Adrenal gland (tissue), 12 donors: ENCODE data around the gene ANKRD40CL. TPM values are rescaled to one million over a fixed set of nuclear protein-coding genes. Genes with fewer than 3 reads are reported as not detected.

Experiments
- DNase-seq, 7 donors: peaks; one replicate each; pipeline ENCODE4 v3.0.0-alpha.2; 2019 to 2020
- H3K27ac ChIP-seq, 5 donors: fragments of 200-600 bp; sonication (generic) in 4 of 5; 1 replicate in 3 of 5; 2 replicates in 2 of 5; pipeline versions ENCODE4 v1.5.1 to v1.8.0; 2016 to 2020; ENCODE audit warnings: mild to moderate bottlenecking in 1 of 5
- H3K27me3 ChIP-seq: fragments of 200-600 bp; 2 replicates; pipeline ENCODE4 v1.8.0; 2021
- H3K36me3 ChIP-seq, 2 donors: fragments of 200-600 bp; replicated peaks in 1 of 2; 1 replicate in 1 of 2; 2 replicates in 1 of 2; pipeline versions ENCODE4 v1.5.1 to v1.8.0; 2018 to 2022
- H3K4me1 ChIP-seq, 2 donors: fragments of 200-600 bp; replicated peaks in 1 of 2; 1 replicate in 1 of 2; 2 replicates in 1 of 2; pipeline versions ENCODE4 v1.5.1 to v1.8.0; 2018 to 2021
- H3K4me3 ChIP-seq, 4 donors: fragments of 200-600 bp; sonication (generic) in 3 of 4; one replicate each; pipeline ENCODE4 v1.5.1; 2016 to 2018
- H3K9me3 ChIP-seq, 3 donors: fragments of 200-600 bp; sonication (generic) in 1 of 3; replicated peaks in 1 of 3; 1 replicate in 2 of 3; 2 replicates in 1 of 3; pipeline versions ENCODE4 v1.5.1 to v1.8.0; 2016 to 2021
- POLR2A ChIP-seq, 2 donors: fragments of 450-650 bp; IDR thresholded peaks; one replicate each; pipeline ENCODE4 v1.6.1; 2017; ENCODE audit warnings: antibody characterized with exemption in 2 of 2, mild to moderate bottlenecking in 2 of 2, moderate library complexity in 1 of 2
- WGBS, 4 donors: extraction: QIAGEN DNeasy Blood & Tissue Kit in 2 of 4; methylation state at CpG; one replicate each; pipeline versions ENCODE4 v1.1.5 to v1.1.7; 2013 to 2017; 5-methylcytosine and 5-hydroxymethylcytosine counted together
- intact Hi-C, 2 donors: fragments of 100-400 bp; cut with DNase I; formaldehyde crosslinking; loops; one replicate each; pipeline versions ENCODE4 v1.14.1 to v1.15.0; 2022 to 2023
- polyA plus RNA-seq, 3 donors: library from polyadenylated mRNA; stranded (reverse); fragments of 200-250 nt in 2 of 3; fragments of 350-450 nt in 1 of 3; fragmentation: Illumina TruSeq in 1 of 3; extraction: RNeasy Lipid Tissue Mini Kit (QIAGEN cat#74804) in 1 of 3; gene quantifications; one replicate each; pipeline ENCODE4 v1.2.3, GENCODE V29; 2013 to 2014
- total RNA-seq, 9 donors: library from RNA; depleted of rRNA in 4 of 9; stranded (reverse); fragments of >200 nt in 4 of 9; fragments of 120-200 nt in 1 of 9; fragmentation: NEBNext Ultra II Directional in 1 of 9; extraction: Animal tissue kit (Norgen Biotek cat#: 25700) in 1 of 9; gene quantifications; one replicate each; pipeline versions ENCODE4 v1.1.0 to v1.2.4, GENCODE V29; 2013 to 2023
- TF ChIP-seq, protein P1 (sequence below), 6 experiments: fragments of 450-650 bp in 4 of 6; fragments of 200-600 bp in 2 of 6; sonication (generic) in 1 of 6; IDR thresholded peaks; 1 replicate in 5 of 6; 2 replicates in 1 of 6; pipeline versions ENCODE4 v1.5.1 to v1.8.0; 2016 to 2021; ENCODE audit warnings: antibody characterized with exemption in 6 of 6, mild to moderate bottlenecking in 2 of 6, moderate library complexity in 1 of 6
- donor health status: healthy with polysubstance abuse.
- donor health status: Bipolar disorder and iron deficiency.
- donor health status: DM: yes; HTN: yes; CAD: no.
- donor health status: DM: no; HTN: no; CAD: no.
- donor health status: DM: no; HTN: no; CAD: no.
- donor health status: DM: yes; HTN: yes; CAD: no.

Gene ANKRD40CL
- total and polyA plus RNA-seq, 12 donors = not detected

DNA sequence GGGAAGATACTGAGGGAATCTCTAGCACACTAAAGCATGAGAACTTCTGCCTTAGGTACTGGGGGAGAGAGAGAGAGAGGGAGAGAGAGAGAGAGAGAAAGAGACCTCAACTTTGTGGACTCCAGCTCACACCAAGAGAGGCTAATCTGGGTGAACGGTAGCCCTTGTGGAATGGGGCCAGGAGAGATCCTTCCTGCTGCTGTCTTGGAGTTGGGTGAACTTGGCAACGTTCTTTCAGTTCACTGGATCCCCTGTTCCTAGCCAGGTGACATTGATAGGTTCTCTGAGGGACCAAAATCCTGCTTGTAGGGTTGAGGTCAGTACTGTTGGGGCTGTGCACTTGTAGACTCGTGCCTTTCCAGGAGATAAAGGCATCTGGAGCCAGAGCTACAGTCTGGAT lies 41.6 kb upstream of the ANKRD40CL start:
- DNase-seq = no peak
- 69 to 82% (median 77%) methylated on average over 3 of the region's 3 CpGs for WGBS, 4 donors
- intact Hi-C loops = no loop called here
- no peak overlapping the region for H3K27ac ChIP-seq
- no peak overlapping the region for H3K4me3 ChIP-seq
- H3K4me1 ChIP-seq = no peaks in the 10 kb centered on the region
- H3K36me3 ChIP-seq = no peaks in the 10 kb centered on the region
- no peaks in the 10 kb centered on the region for H3K9me3 ChIP-seq
- TF ChIP-seq, protein P1, sequence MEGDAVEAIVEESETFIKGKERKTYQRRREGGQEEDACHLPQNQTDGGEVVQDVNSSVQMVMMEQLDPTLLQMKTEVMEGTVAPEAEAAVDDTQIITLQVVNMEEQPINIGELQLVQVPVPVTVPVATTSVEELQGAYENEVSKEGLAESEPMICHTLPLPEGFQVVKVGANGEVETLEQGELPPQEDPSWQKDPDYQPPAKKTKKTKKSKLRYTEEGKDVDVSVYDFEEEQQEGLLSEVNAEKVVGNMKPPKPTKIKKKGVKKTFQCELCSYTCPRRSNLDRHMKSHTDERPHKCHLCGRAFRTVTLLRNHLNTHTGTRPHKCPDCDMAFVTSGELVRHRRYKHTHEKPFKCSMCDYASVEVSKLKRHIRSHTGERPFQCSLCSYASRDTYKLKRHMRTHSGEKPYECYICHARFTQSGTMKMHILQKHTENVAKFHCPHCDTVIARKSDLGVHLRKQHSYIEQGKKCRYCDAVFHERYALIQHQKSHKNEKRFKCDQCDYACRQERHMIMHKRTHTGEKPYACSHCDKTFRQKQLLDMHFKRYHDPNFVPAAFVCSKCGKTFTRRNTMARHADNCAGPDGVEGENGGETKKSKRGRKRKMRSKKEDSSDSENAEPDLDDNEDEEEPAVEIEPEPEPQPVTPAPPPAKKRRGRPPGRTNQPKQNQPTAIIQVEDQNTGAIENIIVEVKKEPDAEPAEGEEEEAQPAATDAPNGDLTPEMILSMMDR (IDR thresholded peaks at IDR 0.05) = no peak
- TF ChIP-seq POLR2A (IDR thresholded peaks at IDR 0.05) = no peak
- H3K27me3 ChIP-seq = no peaks in the 10 kb centered on the region

DNA sequence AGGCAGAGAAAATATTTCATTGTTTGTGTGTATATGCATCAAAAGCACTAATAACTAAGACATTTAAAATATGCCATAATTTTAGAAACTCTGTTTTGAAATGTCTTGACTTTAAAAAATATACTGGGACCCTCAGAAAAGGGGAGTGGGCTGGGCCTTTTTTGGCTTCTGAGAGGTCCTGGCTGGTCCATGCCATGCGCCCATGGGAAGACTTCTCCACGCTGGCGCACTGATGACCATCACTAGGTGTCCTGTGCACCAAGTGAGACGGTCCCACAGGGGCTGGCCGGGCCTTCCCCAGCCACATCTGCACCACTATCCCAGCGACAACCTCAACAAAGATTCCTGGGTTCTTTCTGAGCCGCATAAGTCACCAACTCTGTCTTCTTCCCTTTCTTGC lies 41.1 kb upstream of the ANKRD40CL start:
- Histone ChIP-seq H3K27ac (no peak overlapping the region), H3K4me1 (no peaks in the 10 kb centered on the region), H3K9me3 (no peaks in the 10 kb centered on the region), H3K36me3 (no peaks in the 10 kb centered on the region), H3K4me3 (no peak overlapping the region), H3K27me3 (no peaks in the 10 kb centered on the region)
- 94 to 96% (median 95%) methylated on average over 7 of the region's 7 CpGs for WGBS, 4 donors
- TF ChIP-seq POLR2A (IDR thresholded peaks at IDR 0.05) = no peak
- TF ChIP-seq, protein P1 (IDR thresholded peaks at IDR 0.05) = no peak
- no peak for DNase-seq
- intact Hi-C loops = no loop called here

DNA sequence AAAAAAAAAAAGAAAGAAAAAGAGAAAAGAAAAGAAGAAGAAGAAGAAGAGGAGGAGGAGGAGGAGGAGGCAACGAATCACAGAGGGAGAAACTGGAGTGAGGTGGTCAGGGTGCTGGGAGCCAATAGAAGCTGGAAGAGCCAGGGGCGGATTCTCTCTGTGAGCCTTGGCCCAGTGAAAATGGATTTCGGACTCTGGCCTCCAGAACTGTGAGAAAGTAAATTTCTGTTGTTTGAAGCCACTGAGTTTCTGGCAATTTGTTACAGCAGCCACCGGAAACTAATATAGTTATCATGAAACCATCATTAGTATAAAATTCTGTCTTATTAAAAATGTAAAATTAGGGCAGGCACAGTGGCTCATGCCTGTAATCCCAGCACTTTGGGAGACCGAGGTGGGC lies 40.4 kb upstream of the ANKRD40CL start:
- H3K27ac ChIP-seq = no peak overlapping the region
- WGBS, 4 donors = 75 to 84% (median 82%) methylated on average over 5 of the region's 5 CpGs
- H3K27me3 ChIP-seq = no peaks in the 10 kb centered on the region

DNA sequence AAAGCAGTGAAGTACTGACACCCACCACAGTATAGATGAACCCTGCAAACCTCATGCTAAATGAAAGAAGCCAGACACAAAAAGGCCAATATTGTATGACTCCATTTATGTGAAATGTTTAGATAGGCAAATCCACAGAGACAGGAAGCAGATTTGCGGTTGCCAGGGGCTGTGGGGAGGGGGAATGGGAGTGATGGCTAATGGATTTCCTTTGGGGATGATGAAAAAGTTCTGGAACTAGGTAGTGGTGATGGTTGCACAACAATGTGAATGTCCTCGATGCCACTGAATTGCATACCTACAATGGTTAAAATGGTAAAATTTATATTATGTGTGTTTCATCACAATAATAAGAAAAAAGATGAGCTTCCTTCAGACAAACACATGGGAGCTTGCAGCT lies 39.7 kb upstream of the ANKRD40CL start:
- Histone ChIP-seq H3K4me1 (no peaks in the 10 kb centered on the region), H3K9me3 (no peaks in the 10 kb centered on the region), H3K27me3 (no peaks in the 10 kb centered on the region), H3K36me3 (no peaks in the 10 kb centered on the region), H3K4me3 (no peak overlapping the region), H3K27ac (no peak overlapping the region)
- intact Hi-C loops = no loop called here
- WGBS, 4 donors = 68 to 87% (median 74%) methylated on average over 2 of the region's 2 CpGs
- TF ChIP-seq, protein P1 (IDR thresholded peaks at IDR 0.05) = no peak
- no peak for TF ChIP-seq POLR2A (IDR thresholded peaks at IDR 0.05)
- no peak for DNase-seq

More for the DNA sequence above, 40.4 kb upstream of the ANKRD40CL start:
- TF ChIP-seq POLR2A (IDR thresholded peaks at IDR 0.05) = no peak
- TF ChIP-seq, protein P1 (IDR thresholded peaks at IDR 0.05) = no peak
- H3K4me3 ChIP-seq = no peak overlapping the region
- intact Hi-C loops = no loop called here
- H3K9me3 ChIP-seq = no peaks in the 10 kb centered on the region
- no peaks in the 10 kb centered on the region for H3K36me3 ChIP-seq
- DNase-seq = no peak
- H3K4me1 ChIP-seq = no peaks in the 10 kb centered on the region
